Effector CD8-positive, alpha-beta T cell (primary cell): Measurements from ENCODE around the gene IFT52.
"Not testable (repeated sequence)": the region's sequence is repeated elsewhere in the genome, so short reads cannot be mapped to it uniquely, and the experiment has no call there.

Source experiments
- DNase-seq: peaks from one replicate; lab custom pipeline; 2025; lab: John Stamatoyannopoulos, UW

IFT52 gene

DNA sequence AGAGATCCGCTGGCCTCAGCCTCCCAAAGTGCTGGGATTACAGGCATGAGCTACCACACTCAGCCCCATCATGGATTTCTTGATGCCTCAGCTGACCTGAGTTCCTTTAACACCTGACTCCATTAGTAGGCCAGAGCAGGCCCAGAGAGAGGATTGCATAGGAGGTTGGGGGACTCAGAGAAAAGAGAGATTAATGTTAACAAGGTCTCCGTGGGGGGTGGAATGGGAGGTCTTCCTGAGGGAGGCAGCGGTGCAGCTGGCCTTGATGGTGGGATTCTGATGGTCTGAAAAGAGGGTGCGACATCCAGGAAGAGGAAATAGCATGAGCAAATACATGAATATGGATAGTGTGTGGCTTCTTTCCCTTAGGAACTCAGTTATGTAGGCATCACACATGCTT lies 22.0 kb upstream of the IFT52 start:
- no peak for DNase-seq

DNA sequence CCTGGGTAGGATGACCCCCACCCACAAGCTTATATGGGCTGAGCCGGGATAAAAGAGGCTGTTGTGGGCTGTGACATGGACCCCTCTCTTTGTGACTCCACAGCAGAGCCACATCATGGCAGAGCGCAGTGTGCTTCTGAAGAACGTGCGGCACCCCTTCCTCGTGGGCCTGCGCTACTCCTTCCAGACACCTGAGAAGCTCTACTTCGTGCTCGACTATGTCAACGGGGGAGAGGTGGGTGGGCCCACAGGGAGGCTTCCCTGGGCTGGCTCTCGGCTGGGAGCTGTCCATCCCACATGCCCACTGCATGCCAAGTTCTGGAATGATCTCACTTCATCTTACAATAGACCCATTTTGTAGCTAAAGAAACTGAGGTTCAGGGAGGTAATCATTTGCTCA lies 21.5 kb upstream of the IFT52 start:
- DNase-seq: no peak

DNA sequence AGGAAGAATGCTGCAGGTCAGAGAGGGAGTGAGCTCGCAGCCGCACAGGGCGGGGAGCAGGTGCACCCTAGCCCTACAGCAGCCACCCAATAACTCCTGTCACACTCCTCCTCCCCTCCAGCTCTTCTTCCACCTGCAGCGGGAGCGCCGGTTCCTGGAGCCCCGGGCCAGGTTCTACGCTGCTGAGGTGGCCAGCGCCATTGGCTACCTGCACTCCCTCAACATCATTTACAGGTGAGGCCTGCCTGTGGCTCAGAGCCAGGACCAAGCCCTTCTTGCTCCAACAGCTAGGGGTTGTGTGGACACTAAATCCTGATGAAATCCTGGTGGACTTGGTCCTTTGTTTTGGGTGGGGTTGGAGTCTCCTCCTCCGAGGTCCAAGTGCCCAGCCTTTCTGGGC lies 20.2 kb upstream of the IFT52 start:
- DNase-seq: no peak

DNA sequence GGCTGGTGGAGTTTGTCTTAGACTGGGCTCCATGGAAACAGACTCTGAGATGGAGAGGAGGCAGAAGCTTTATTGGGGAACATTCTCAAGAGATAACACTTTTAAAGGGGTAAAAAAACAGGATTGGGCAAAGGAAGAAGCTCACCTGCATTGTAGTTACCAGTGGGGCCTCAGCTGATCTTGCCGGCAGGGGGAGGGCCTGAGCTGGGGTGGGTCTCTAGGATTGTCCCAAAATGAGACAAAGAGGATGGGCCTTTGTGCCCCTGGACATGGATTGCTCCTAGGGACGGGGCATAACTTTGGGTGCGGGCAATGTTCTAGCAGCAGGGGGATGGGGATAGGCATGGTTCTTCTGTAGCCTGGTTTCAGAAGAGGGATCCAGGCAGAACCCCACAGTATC lies 19.4 kb upstream of the IFT52 start:
- DNase-seq: no peak

DNA sequence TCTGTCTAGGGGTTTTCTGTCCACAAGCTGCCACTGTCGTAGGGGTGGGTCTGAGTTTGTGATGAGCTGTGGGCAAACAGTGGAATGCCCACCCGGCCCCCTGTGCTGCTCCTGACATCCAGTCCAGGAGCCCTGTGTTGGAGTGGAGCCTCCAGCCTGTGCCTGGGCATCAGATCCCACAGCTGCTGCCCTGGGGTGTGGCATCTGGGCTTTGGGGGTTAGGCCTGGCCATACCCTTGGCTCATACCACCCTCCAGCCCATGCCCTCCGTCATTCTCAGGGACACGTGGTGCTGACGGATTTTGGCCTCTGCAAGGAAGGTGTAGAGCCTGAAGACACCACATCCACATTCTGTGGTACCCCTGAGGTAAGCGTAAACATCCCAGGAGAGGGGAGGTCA lies 19.0 kb upstream of the IFT52 start:
- no peak for DNase-seq

DNA sequence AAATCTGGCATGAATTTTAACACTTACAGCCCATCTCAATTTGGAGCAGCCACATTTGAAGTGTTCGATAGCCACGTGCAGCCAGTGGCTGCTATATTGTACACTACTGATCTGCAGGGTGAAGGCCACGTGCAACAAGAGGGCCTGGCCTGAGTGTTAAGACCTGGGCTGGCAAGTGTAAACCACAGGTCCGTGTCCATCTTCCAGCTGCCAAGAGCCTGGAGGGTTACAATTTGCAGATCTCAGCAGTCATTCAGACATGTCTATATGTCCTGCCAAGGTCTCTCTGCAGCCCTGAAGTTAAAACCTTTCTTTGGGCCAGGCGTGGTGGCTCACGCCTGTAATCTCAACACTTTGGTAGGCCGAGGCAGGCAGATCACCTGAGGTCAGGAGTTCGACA lies 17.8 kb upstream of the IFT52 start:
- DNase-seq: no peak

DNA sequence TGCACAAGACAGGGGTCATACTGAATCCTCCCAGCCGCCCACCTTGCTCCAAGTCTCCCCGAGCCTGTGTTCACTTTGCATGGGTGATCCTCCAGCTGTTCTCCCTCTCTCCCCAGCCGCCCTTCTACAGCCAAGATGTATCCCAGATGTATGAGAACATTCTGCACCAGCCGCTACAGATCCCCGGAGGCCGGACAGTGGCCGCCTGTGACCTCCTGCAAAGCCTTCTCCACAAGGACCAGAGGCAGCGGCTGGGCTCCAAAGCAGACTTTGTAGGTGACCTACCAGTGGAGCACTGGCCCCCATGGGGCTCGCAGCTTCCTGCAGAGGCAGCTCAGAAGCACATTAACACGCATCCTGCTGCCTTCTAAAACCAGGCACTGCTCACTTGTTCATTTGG lies 14.6 kb upstream of the IFT52 start:
- DNase-seq: no peak

DNA sequence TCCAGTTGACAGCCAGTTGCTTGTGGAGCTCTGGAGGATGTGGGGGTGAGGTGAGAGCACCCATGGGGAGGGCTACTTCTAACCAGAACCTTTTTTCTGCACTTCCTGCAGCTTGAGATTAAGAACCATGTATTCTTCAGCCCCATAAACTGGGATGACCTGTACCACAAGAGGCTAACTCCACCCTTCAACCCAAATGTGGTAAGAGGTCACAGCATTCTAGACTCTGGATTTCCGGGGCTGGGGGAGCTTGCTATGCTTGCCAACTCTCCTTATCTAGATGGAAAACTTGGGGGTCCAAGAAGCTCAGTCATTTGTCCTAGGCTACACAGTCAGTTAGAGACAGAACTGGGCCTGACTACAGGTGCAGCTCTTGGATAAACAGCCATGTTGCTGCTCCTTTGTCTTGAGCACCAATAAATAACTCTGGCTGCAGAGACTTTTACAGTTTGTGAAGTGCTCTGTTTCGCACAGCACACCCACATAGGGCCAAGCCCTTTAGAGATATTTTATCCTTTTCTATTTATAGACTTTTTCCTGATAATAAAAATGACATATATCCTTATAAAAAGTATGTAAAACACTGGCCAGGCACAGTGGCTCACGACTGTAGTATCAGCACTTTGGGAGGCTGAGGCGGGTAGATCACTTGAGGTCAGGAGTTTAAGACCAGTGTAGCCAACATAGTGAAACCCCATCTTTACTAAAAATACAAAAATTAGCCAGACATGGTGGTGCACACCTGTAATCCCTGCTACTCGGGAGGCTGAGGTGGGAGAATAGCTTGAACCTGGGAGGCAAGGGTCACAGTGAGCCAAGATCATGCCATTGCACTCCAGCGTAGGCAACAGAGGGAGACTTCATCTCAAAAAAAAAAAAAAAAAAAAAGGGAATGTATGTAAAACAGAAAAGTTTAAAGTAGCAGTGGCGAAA lies 10.6 kb upstream of the IFT52 start:
- no peak for DNase-seq

DNA sequence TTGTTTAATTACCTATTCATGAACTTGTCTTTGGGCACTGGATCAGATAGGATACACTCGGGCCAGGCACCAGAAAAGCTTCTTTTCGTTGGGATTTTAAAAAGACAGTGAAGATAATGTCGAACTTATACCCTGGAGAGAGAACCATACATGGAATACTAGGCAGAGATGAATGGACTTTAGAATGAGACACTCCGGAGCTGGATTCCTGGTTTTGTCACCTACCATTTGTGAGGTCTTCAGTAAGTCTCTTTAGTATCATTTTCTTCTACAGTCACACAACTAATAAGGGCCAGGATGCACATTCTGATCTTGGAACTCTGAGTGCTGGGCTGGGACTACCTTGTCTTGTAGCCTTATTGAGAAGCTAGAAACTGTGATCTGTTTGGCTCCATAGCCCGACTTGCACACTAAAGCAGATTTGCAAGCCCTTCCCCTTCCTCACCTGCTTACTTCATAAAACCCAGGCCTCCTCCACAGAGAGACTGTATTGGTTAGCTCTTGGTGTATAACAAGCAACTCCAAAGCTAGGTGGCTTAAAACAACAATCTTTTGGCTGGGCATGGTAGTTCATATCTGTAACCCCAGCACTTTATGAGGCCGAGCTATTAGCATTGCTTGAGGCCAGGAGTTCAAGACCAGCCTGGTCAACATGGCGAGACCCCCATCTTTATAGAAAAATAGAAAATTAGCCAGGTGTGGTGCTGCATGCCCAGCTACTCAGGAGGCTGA lies 7.4 kb upstream of the IFT52 start:
- DNase-seq: no peak

DNA sequence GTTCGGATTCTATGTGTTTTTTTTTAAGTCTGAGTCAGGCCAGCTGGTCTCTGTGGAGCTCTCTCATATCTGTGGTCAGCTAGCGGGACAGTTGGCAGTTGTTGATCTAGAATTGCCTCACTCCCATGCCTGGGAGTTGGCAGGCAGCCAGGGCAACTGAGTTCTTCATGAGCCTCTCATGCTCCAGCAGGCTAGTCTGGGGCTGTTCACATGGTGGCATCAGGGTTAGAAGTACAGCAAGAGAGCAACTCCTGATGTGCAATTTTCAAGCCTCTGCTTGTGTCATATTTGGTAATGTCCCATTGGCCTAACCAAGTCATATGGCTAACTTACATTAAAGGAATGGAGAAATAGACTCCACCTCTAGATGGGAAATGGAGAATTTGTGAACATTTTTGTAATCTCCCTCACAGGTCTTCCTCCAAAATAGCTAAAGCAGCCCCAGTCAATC lies 6.7 kb upstream of the IFT52 start:
- DNase-seq: no peak

DNA sequence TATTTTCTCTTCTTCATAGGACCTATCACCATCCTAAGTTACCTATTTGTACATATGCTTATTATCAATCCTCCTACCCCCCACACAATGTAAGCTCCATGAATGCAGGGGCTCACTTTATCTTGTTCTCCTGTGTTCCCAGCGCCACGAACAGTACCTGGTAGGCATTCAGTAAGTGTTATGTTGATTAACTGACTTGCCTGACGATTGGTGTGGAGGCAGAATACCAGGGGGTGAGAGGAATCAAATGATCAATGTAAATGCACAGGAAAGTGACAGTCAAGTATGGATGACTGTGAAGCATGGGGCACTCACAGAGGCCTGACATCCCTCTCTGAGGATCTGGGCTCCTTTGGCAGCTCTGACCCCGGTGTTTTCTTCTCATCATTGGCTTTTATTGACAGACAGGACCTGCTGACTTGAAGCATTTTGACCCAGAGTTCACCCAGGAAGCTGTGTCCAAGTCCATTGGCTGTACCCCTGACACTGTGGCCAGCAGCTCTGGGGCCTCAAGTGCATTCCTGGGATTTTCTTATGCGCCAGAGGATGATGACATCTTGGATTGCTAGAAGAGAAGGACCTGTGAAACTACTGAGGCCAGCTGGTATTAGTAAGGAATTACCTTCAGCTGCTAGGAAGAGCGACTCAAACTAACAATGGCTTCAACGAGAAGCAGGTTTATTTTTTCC lies 6.1 kb upstream of the IFT52 start:
- DNase-seq: no peak

DNA sequence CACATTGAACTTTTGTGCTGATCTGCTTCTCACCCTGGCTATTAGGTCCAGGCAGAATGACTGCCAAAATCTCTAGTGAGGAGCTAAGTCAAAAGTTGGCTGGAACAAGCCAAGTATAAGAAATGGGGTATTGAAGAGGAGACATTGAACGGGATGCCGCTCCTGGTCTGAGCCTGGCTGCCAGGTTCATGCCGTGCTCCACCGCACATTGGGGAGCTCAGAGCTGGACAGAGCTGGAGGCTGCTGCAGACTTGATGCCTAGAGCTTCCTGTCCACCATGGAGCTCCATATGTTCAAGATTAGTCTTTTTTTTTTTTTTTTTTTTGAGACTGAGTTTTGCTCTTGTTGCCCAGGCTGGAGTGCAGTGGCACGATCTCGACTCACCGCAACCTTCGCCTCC lies 4.1 kb upstream of the IFT52 start:
- no peak for DNase-seq

DNA sequence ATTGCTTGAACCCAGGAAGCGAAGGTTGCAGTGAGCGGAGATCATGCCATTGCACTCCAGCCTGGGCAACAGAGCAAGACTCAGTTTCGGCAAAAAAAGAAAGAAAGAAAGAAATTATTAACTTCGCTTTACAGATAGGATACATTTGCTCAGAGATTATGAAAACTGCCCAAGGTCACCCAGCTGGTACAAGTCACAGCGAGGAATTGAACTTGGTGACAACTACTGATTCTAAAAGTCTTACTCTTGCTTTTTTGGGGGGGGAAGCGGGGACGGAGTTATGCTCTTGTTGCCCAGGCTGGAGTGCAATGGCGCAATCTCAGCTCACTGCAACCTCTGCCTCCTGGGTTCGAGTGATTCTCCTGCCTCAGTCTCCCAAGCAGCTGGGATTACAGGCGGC lies 2.2 kb upstream of the IFT52 start:
- DNase-seq: not testable (repeated sequence)

DNA sequence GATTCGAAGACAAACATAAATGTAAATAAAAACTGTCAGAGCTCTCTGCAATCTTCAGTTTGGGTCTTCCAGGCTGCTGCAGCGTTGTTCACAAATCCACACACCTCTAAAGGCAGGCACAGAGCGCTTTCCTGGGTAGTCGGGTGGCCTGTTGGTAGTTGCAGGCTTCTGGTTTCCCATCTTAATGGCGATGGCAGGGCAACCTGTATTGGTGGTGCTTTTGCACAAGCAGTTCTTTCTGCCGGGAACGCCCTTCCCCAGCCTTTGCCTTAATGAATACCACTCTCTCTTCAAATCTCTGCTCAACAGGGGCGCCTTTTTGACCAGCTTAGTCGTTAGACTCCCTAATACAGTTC lies 723 bp upstream of the IFT52 start:
- no peak for DNase-seq

DNA sequence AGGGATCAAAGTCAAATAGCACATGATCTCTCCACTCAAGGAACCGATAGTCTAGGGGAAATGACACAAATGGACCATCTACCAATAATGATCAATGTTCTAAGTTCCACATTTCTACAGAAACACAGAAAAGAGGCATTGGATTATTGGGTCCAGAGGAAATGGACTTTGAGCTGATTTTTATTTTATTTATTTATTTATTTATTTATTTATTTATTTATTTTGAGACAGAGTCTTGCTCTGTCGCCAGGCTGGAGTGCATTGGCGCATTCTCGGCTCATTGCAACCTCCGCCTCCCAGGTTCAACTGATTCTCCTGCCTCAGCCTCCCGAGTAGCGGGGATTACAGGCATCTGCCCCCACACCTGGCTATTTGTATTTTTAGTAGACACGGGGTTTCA lies 11.2 kb downstream of the IFT52 start:
- DNase-seq: not testable (repeated sequence)

DNA sequence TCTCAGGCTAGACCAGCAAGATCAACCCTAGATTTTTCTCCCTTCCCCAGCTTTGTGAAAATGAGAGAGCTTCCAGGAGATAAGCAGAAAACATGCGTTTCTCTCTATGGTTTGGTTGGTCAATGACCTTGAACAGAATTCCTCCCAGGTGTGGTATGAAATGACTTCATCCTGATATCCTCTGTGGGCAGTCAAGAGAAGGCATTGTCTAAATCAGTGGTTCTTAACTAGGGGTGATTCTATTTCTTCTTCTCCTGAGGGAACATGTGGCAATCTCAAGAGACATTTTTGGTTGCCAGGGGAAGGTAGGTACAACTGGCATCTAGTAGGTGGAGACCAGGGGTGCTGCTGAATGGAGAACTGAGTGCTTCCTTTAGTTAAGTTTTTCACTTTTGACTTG lies 12.4 kb downstream of the IFT52 start:
- DNase-seq: no peak

DNA sequence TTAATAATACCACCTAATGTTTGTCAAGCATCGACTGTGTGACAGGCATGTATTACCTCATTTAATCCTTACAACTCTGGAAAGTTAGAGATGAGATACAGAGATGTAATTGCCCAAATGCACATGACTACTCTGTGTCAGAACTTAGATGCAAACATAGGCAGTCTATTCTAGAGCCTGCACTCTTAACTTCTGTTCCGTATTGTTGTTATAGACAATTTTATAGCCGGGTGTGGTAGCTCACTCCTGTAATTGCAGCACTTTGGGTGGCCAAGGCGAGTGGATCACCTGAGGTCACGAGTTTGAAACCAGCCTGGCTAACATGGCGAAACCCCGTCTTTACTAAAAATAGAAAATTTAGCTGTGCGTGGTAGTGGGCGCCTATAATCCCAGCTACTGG lies 15.0 kb downstream of the IFT52 start:
- no peak for DNase-seq

DNA sequence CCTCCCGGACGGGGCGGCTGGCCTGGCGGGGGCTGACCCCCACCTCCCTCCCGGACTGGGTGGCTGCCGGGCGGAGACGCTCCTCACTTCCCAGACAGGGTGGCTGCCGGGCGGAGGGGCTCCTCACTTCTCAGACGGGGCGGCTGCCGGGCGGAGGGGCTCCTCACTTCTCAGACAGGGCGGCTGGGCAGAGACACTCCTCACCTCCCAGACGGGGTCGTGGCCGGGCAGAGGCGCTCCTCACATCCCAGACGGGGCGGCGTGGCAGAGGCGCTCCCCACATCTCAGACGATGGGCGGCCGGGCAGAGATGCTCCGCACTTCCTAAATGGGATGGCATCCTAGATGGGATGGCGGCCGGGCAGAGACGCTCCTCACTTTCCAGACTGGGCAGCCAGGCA lies 16.5 kb downstream of the IFT52 start:
- not testable (repeated sequence) for DNase-seq

DNA sequence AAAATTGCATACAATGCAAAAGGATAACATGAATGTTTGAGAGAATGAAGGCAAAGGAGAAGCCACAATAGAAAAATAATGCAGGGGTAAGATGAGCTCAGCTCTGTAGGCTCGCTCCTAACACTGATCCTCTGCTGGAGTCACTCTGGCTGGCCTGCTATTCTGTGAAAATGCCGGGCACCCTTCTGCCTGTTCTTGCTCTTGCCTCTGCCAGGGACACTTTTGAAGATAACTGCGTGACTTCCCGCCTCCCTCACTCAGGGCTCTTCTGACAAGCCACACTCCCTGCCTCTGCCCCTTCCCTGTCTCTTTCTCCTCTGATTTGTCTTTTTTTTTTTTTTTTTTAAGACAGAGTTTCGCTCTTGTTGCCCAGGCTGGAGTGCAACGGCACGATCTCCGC lies 40.9 kb downstream of the IFT52 start:
- DNase-seq: no peak

DNA sequence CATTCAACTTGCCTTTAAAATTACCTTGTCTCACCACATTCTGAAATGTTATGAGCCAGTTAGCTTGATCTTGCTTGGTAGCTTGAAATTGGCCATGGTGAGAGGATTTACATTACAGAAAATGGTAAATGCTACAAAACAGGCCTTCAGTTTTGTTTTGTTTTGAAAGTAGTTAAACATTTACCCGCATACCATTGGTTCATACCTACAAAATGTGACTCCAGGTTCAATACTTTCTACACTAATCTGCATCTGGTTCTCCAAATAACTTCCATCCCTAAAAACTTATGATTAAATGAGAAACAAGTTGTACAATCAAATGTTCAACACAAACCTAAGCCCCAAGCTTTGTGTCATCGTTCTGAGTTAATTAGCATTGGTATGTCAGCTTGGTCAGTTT lies 45.7 kb downstream of the IFT52 start:
- no peak for DNase-seq

DNA sequence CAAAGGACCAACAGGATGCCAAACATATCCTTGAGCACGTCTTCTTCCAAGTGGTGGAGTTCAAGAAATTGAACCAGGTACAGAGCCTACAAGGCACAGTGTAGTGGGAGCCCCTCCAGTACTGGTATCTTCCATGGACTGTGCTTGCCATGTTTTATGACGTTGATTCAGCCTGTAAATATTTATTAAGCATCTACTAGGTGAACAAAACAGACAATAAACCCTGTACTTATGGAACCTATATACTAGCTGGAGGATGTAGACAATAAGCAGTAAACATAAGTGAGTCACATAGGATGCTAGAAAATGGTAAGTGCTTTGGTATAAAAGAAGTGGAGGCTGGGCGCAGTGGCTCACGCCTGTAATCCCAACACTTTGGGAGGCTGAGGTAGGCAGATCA lies 51.8 kb downstream of the IFT52 start:
- no peak for DNase-seq

DNA sequence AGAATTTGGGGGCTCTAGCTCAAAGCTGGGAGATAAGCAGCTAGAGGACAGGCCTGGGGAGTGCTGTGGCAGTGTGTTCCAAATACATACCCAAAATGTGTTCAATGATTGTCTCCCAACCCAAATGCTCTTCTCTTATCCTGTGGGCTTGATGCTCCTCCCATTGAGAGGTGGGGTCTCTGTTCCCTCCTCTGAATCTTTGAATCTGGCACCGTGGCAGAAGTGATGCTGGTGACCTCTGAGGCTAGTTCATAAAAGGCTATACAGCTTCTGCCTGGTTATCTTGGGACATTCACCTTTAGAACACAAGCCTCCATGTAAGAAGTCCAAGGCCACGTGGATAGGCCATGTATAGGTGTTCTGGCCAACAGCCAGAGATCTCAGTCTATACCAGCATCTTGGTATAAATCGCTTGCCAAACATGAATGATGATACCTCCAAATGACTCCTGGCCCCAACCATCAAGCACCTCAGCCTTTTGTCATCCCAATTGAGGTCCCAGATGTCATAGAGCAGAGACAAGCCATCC lies 60.3 kb downstream of the IFT52 start:
- no peak for DNase-seq
